ENCODE measurements around the gene TLK1. TPM values are rescaled to one million over a fixed set of nuclear protein-coding genes. Genes with fewer than 3 reads are reported as not detected.

TLK1 gene
- total and polyA plus RNA-seq, 5 donors, result 7.3 to 35.3 (median 32.9) TPM

DNA sequence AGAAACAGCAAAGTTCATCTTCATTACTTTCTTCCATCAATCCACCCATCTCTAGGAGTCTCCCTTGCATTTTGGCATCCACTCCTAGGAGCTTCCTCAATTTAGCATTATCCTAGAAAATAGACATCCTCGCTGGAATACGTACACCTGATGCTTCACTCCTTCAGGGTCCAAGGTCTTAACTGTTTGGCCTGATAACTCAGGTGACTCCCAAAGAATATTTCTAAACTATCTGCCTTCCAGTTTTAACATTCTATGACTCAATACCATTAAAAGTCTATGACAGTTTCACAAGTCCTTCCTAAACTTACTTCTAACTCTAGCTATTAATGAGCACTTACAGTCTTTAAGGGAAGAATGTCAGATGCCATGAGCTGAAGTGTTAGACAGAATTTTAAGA is 26.5 kb upstream of the TLK1 start:
- Histone ChIP-seq H3K9me3 (ENCODE audit: control insufficient read depth, low read length) (no peaks in the 10 kb centered on the region), H3K27ac (ENCODE audit: low read length) (no peak overlapping the region), H3K4me1 (ENCODE audit: control insufficient read depth, insufficient read depth, low read length) (no peaks in the 10 kb centered on the region), H3K27me3 (ENCODE audit: control insufficient read depth, insufficient read depth) (no peaks in the 10 kb centered on the region), H3K4me3 (ENCODE audit: low read length) (no peak overlapping the region)
- ATAC-seq (no peak), DNase-seq (no peak)
- 86% methylated on average over 2 of the region's 2 CpGs for WGBS
- intact Hi-C loops (cut with DNase I), result no loop called here

GRCh38 chr2:171185941-171186340 is 25.2 kb upstream of the TLK1 start:
- Histone ChIP-seq H3K4me3 (ENCODE audit: low read length) (no peak overlapping the region), H3K27ac (ENCODE audit: low read length) (no peak overlapping the region), H3K4me1 (ENCODE audit: control insufficient read depth, insufficient read depth, low read length) (no peaks in the 10 kb centered on the region), H3K9me3 (ENCODE audit: control insufficient read depth, low read length) (no peaks in the 10 kb centered on the region), H3K27me3 (ENCODE audit: control insufficient read depth, insufficient read depth) (no peaks in the 10 kb centered on the region)
- WGBS, result 51% methylated on average over 3 of the region's 3 CpGs
- intact Hi-C loops (cut with DNase I), result no loop called here
- ATAC-seq (no peak), DNase-seq (no peak)

DNA sequence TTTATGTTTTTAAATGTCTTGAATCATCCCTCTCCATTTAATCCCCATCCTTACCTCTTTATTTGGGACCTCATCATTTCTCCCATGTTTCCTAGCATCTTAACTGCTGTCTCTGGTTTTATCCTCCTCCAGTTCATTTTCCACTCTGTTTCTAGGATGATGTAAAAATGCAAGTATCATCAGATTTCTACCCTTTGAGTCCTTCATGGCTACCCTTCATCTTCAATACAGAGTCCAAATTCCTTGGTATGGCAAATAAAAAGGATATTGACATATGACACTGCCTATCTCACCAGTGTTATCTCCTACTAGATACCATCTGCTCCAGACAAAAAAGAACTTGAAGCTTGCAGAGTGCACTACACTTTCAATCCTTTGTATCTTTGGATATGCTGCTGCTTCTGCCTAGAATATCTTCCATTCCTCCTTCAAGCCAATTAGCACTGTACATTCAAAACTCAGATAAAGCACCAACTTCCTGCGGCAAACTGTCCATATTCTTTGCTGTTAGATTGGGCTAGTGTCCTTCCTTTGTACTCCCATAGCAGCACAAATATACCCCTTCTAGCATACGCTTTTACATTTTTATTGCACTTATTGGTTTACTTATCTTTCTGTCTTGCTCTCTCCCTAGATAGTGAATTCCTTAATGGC is 24.6 kb upstream of the TLK1 start:
- Histone ChIP-seq H3K27me3 (ENCODE audit: control insufficient read depth, insufficient read depth) (no peaks in the 10 kb centered on the region), H3K9me3 (ENCODE audit: control insufficient read depth, low read length) (no peaks in the 10 kb centered on the region), H3K4me3 (ENCODE audit: low read length) (no peak overlapping the region), H3K4me1 (ENCODE audit: control insufficient read depth, insufficient read depth, low read length) (no peaks in the 10 kb centered on the region), H3K27ac (ENCODE audit: low read length) (no peak overlapping the region)
- no peak for DNase-seq
- 43% methylated on average over 2 of the region's 2 CpGs for WGBS
- intact Hi-C loops (cut with DNase I), result no loop called here
- no peak for ATAC-seq

GRCh38 chr2:171181064-171182049 is 20.7 kb upstream of the TLK1 start:
- H3K9me3 ChIP-seq (ENCODE audit: control insufficient read depth, low read length), result no peaks in the 10 kb centered on the region
- 42% methylated on average over 9 of the region's 9 CpGs for WGBS

DNA sequence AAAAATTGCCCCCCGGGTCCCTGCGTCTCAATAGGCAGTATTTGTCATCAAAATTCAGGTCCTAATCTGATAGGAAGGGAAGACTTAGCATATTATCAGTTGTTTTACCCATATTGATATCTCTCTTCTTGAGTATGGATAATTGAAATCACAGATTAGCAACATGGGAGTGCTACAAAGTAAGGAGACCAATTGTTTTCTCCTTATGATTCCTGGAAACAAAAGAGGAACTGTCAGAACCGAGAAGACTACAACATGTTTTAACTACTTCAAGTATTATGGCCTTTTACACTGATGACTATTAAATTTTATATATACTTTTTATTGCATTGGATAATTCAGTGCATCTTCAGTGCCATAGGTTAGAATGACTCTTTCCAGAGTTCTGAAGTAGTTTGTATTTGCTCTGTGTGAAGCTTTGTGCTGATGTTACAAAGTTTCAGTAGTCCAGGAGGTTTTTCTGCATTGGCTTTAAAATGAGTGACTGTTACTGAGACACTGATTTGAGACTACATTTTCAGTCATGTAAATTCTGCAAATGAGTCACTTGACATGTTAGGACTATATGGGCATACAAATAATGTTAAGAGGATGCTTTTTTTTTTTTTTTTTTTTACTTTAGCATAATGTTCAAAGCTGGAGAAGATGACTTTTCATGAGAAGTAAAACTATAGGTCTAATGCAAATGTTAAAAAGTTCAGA is 19.7 kb upstream of the TLK1 start:
- Histone ChIP-seq H3K4me1 (ENCODE audit: control insufficient read depth, insufficient read depth, low read length) (no peaks in the 10 kb centered on the region), H3K4me3 (ENCODE audit: low read length) (no peak overlapping the region), H3K27ac (ENCODE audit: low read length) (no peak overlapping the region), H3K27me3 (ENCODE audit: control insufficient read depth, insufficient read depth) (no peaks in the 10 kb centered on the region), H3K9me3 (ENCODE audit: control insufficient read depth, low read length) (no peaks in the 10 kb centered on the region)
- intact Hi-C loops (cut with DNase I), result no loop called here
- DNase-seq (no peak), ATAC-seq (no peak)
- WGBS, result 78% methylated on average over 3 of the region's 3 CpGs

More at GRCh38 chr2:171181064-171182049, 20.7 kb upstream of the TLK1 start:
- Histone ChIP-seq H3K27me3 (ENCODE audit: control insufficient read depth, insufficient read depth) (no peaks in the 10 kb centered on the region), H3K4me1 (ENCODE audit: control insufficient read depth, insufficient read depth, low read length) (no peaks in the 10 kb centered on the region), H3K27ac (ENCODE audit: low read length) (no peak overlapping the region), H3K4me3 (ENCODE audit: low read length) (no peak overlapping the region)
- ATAC-seq (peak; percentile 40 to 42), DNase-seq (no peak)
- intact Hi-C loops (cut with DNase I), result no loop called here

- no peaks in the 10 kb centered on the region for H3K4me1 ChIP-seq (ENCODE audit: control insufficient read depth, insufficient read depth, low read length)
- no peaks in the 10 kb centered on the region for H3K9me3 ChIP-seq (ENCODE audit: control insufficient read depth, low read length)
- no peak overlapping the region for H3K27ac ChIP-seq (ENCODE audit: low read length)
- intact Hi-C loops (cut with DNase I), result no loop called here
- ATAC-seq (no peak), DNase-seq (no peak)
- H3K4me3 ChIP-seq (ENCODE audit: low read length), result no peak overlapping the region
- no peaks in the 10 kb centered on the region for H3K27me3 ChIP-seq (ENCODE audit: control insufficient read depth, insufficient read depth)
Measured at GRCh38 chr2:171178993-171179392, 18.3 kb upstream of the TLK1 start.

DNA sequence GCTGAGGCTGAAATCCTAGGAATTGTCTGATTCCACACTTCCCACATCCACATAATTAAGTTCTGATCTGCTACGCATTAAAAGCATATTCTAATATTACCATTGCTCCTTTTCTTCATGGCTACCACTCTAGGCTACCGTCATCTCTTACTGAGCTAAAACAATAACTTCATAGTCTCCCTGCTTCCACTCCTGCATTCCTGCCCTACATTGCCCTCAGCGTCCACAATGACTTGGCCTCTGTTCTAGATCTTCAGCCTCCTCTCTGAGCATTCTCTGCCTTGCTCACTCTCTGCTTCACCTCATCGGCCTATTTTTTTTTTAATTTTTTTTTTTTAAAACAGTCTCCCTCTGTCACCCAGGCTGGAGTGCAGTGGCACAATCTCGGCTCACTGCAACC is 15.8 kb upstream of the TLK1 start:
- ATAC-seq (no peak), DNase-seq (no peak)
- no peak overlapping the region for H3K4me3 ChIP-seq (ENCODE audit: low read length)
- H3K27ac ChIP-seq (ENCODE audit: low read length), result no peak overlapping the region
- H3K4me1 ChIP-seq (ENCODE audit: control insufficient read depth, insufficient read depth, low read length), result no peaks in the 10 kb centered on the region
- no peaks in the 10 kb centered on the region for H3K27me3 ChIP-seq (ENCODE audit: control insufficient read depth, insufficient read depth)
- H3K9me3 ChIP-seq (ENCODE audit: control insufficient read depth, low read length), result no peaks in the 10 kb centered on the region
- WGBS, result 88% methylated on average over 5 of the region's 5 CpGs
- intact Hi-C loops (cut with DNase I), result no loop called here

DNA sequence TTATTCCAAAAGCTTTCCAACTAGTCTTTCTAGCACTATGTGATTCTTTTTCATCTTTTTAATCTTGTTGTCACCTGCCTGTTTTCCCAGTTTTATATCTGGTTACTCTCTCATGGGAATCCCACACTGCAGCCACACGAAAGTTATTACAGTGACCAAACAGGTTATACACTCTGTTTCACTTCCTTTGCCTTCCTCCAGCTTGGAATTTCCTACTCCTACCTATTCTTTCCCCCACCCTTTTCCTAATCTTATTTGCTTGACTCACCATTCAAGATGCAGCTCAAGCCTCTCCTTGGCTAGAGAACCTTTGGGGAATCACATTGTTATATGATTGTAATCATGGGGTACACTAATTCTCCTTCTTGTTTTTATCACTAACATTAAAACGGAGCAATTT is 13.4 kb upstream of the TLK1 start:
- no peak overlapping the region for H3K4me3 ChIP-seq (ENCODE audit: low read length)
- no peaks in the 10 kb centered on the region for H3K4me1 ChIP-seq (ENCODE audit: control insufficient read depth, insufficient read depth, low read length)
- no peak overlapping the region for H3K27ac ChIP-seq (ENCODE audit: low read length)
- no peaks in the 10 kb centered on the region for H3K9me3 ChIP-seq (ENCODE audit: control insufficient read depth, low read length)
- intact Hi-C loops (cut with DNase I), result no loop called here
- no peak for ATAC-seq
- no peaks in the 10 kb centered on the region for H3K27me3 ChIP-seq (ENCODE audit: control insufficient read depth, insufficient read depth)
- 72% methylated on average over 2 of the region's 2 CpGs for WGBS
- DNase-seq, result no peak

DNA sequence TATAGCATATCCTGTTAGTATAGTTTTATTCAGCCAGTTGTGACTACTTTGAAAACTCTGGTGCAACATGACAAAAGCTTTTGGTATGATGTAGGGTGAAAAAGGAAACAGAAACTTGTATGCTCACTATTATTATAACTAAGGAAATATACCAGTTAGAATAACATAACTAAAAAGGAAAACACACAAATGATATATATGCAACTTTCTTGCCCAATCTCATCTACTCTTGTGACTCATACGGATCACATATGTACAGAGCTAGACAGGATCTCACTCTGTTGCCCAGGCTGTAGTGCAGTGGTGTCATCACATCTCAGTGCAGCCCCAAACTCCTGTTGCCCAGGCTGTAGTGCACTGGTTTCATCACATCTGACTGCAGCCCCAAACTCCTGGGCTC is 12.4 kb upstream of the TLK1 start:
- no peak for ATAC-seq
- 84% methylated on average over 1 of the region's 1 CpG for whole genome bisulfite sequencing
- H3K9me3 ChIP-seq (ENCODE audit: control insufficient read depth, low read length), result no peaks in the 10 kb centered on the region
- DNase-seq, result no peak
- intact Hi-C loops (cut with DNase I), result no loop called here
- no peak overlapping the region for H3K4me3 ChIP-seq (ENCODE audit: low read length)
- H3K4me1 ChIP-seq (ENCODE audit: control insufficient read depth, insufficient read depth, low read length), result no peaks in the 10 kb centered on the region
- H3K27ac ChIP-seq (ENCODE audit: low read length), result no peak overlapping the region
- no peaks in the 10 kb centered on the region for H3K27me3 ChIP-seq (ENCODE audit: control insufficient read depth, insufficient read depth)

DNA sequence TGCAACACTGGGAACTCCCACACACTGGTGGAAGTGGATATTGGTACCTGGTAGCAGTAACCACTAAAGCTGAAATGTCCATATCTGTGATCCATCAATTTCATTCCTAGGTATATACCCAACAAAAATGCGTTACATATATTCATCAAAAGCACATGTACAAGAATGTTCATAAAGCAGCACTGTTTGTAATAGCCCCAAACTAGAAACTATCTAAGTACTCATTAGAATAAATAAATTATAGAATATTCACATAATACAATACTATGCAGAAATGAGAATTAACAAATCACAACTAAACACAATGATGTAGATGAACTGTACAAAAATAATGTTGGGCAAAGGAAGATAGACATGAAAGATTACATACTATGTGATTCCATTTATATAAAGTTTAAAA is 11.1 kb upstream of the TLK1 start:
- H3K27ac ChIP-seq (ENCODE audit: low read length), result no peak overlapping the region
- ATAC-seq (no peak), DNase-seq (no peak)
- 96% methylated on average over 1 of the region's 1 CpG for WGBS
- H3K4me3 ChIP-seq (ENCODE audit: low read length), result no peak overlapping the region
- intact Hi-C loops (cut with DNase I), result no loop called here
- H3K27me3 ChIP-seq (ENCODE audit: control insufficient read depth, insufficient read depth), result no peaks in the 10 kb centered on the region
- H3K4me1 ChIP-seq (ENCODE audit: control insufficient read depth, insufficient read depth, low read length), result no peaks in the 10 kb centered on the region
- no peaks in the 10 kb centered on the region for H3K9me3 ChIP-seq (ENCODE audit: control insufficient read depth, low read length)

DNA sequence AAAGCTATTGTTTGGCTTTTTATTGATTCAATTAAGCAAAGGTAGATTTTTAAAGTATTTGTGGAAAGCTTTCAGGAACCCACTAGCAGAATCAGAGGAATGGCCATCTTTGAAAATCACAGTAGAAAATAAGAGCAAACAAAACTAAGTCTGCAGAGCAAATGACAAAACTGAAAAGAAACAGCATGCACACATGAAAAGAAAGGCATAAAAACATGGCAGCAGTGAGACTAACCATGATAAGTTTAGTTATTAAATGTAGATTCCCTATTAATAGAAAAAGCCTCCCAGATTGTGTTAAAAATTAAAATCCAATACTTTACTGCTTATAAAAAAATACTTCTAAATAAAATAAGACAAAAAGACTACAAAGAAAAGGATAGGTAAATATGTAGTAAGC is 9.1 kb upstream of the TLK1 start:
- Histone ChIP-seq H3K4me1 (ENCODE audit: control insufficient read depth, insufficient read depth, low read length) (no peaks in the 10 kb centered on the region), H3K9me3 (ENCODE audit: control insufficient read depth, low read length) (no peaks in the 10 kb centered on the region), H3K27me3 (ENCODE audit: control insufficient read depth, insufficient read depth) (no peaks in the 10 kb centered on the region), H3K4me3 (ENCODE audit: low read length) (no peak overlapping the region), H3K27ac (ENCODE audit: low read length) (no peak overlapping the region)
- ATAC-seq (no peak), DNase-seq (no peak)
- intact Hi-C loops (cut with DNase I), result no loop called here
